Activated CD8-positive, alpha-beta memory T cell treated with anti-CD3 and anti-CD28 coated beads, Interleukin-2, amount 50 U/mL, for 4 hours (primary cell): Measurements from ENCODE around the gene RRP9.

Experiments used
- DNase-seq: peaks from one replicate; pipeline ENCODE4 v3.0.0-alpha.2; 2020

The RRP9 gene

DNA sequence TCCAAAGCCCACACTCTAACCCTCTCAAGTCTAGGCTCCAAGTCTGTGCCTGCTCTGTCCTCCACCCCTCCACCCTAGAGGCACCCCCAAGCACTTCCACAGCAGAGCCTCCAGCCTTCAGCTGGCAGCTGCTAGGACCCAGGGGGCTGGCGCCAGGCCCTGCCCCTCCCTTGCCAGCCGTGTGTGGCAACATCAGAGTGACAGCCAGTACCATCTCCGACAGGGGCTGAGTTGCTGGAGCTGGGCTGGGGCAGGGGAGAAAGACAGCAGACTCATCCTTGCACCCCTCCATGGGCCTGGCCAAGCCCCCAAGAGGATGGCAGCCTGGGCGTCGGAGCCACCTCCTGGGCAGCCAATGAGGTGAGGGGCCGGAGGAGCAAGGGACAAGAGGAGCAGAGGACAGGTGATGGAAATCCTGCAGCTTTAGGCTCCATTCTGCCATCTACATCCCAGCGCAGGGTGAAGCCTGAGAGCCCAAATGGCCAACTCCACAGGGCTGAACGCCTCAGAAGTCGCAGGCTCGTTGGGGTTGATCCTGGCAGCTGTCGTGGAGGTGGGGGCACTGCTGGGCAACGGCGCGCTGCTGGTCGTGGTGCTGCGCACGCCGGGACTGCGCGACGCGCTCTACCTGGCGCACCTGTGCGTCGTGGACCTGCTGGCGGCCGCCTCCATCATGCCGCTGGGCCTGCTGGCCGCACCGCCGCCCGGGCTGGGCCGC, 13.6 kb upstream of the RRP9 start, which contains the start of gene GPR62:
Gene GPR62 (plus strand): TSS at position 207 of the 718 bp plus-strand sequence. CDS start 272 bp downstream, at position 479.
- no peak for DNase-seq

DNA sequence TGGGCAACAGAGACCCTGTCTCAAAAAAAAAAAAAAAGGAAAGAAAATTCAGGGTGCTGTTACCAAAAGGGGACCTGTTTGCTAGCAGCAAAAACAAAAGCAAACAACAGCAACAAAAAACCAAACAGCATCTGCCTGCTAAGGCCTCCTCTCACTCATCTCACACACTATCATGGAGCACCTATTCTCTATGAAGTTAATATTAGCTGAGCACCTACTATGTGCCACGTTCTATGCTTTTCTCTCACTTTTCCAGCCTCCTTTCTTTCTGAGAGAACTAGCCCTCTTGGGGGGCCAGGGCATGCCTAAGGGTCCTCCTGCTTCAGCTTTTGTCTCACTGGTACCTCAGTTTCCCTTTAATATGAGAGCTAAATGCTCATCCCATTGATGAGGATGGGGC, 13.0 kb upstream of the RRP9 start:
- no peak for DNase-seq

DNA sequence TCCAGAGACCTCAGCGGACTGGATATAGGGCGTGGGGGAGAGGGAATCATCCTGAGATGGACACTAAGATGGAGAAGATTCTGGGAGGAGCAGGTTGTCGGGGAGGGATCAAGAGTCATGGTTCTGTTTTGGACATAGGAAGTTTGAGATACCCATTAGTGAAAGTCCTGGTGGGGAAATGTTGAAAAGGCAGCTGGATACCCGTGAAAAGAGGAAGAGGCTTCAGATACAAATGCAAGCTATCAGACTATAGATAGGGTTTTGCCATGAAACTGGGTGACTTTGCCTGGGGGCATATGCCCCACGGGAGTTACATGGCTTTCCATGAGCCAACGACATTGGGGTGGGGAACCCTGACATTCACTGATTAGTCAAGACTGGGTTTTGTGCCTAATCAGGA, 12.4 kb upstream of the RRP9 start:
- DNase-seq = no peak

DNA sequence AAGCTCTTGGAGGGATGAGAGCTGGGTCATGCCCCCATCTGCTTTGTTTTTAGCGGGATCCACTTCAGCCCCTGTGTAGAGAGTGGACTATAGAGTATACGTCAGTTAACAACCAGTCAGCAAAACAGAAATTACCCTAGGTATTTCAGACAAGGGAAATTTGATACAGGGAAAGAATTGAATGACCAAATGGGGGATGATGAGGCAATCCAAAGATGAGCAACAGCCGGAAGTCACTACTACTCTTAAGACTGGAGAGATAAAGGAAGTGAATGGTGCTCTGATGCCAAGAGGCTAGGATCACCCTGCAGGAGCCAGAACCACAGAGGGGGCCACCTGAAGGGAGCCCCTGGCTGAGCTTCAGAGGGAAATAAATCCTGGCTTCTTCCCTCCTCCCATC, 11.7 kb upstream of the RRP9 start:
- DNase-seq = no peak

DNA sequence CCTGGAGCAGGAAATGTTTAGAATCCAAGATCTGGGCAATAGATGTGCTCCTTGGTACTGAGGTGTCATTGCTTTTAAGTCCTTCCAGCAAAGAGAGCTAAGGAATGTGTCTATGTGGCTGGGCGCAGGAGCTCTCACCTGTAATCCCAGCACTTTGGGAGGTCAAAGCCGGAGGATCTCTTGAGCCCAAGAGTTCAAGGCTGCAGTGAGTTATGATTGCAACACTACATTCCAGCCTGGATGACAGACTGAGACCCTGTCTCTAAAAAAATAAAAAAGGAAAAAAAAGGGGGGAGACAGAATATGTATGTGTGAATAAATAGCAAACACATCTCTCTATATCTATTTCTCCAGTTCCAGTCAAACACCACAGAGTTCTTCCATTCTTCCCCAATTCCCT, 9.2 kb upstream of the RRP9 start:
- DNase-seq = no peak

DNA sequence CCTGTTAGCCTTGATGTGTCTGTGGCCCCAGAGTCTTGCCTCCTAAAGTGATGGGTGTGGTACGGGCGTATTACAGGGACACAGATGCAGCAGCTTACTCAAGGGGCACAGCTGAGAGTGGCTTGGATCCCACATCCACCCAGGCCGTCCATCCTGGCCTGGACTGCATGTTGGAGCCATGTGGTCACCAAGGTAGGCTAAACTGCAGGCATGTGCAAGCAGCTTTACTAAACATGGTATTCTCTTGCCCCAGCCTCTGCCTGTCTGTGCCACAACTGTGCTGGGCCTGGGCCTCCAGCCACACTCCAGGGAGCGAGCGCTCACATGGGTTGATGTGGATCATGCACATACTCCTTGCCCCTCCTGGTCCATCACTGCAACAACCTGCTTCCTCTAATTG, 7.4 kb upstream of the RRP9 start:
- DNase-seq = peak; percentile 9

DNA sequence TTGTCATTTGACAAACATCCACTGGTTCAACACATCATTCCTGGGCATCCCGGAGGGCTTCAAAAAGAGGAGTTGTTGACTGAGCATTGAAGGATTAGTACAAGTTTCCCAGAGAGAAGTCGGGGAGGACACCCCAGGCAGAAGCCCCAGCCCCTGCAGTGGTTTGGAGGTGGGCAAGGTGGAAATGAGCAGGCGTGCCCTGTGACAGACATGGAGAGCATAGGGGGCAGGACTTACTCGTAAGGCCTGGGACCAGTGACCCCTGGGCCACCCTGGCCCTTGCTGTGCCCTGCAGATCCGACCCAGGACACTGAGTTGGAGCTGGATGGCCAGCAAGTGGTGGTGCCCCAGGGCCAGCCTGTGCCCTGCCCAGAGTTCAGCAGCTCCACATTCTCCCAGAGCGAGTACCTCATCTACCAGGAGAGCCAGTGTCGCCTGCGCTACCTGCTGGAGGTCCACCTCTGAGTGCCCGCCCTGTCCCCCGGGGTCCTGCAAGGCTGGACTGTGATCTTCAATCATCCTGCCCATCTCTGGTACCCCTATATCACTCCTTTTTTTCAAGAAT, 6.4 kb upstream of the RRP9 start:
- DNase-seq = peak; percentile 7

DNA sequence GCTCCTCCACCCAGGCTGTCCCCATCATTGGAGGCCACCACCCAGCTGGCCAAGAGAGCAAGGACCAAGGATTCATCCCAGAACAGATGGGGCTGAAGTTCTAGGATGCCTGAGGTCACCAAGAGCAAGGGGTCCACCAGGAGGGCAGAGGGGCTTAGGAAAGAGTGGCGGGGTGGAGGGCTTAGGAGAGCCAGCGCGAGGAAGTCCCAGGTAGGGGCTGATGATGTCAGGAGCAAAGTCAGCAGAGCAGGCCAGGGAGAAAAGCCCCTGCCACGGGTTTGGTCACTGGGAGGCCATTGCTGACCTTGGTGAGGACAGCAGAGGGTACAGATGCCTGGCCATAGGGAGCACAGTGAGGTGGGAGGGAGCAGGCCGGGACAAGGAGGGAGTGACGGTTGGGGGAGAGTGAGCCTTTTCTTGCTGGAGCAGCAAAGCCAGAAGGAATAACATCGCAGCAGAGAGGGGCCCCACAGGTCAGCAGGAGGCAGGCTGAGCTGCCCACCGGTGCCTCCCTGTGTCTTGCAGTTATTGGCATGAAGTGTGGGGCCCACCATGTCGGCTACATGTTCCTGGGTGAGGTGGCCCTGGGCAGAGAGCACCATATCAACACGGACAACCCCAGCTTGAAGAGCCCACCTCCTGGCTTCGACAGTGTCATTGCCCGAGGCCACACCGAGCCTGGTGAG, 5.7 kb upstream of the RRP9 start:
- DNase-seq = peak; percentile 7

DNA sequence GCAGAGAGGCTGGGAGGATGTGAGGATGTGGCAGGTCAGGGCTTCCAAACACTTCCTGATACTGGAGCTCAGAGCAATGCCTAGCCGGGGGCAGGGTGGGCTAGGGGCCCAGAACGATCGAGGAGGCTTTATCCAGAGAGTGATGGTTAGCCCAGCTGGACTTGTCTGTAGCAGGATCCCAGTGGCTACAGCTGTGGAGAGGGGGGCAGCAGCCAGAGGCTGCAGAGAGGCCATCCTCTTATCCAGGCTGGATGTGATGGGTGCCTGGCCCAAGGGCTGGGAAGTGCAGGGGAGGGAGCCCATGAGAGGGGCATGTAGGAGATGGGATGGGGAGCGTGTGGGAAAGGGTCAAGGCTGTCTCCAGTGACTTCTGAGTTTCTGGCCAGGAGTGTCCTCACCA, 5.1 kb upstream of the RRP9 start:
- no peak for DNase-seq

DNA sequence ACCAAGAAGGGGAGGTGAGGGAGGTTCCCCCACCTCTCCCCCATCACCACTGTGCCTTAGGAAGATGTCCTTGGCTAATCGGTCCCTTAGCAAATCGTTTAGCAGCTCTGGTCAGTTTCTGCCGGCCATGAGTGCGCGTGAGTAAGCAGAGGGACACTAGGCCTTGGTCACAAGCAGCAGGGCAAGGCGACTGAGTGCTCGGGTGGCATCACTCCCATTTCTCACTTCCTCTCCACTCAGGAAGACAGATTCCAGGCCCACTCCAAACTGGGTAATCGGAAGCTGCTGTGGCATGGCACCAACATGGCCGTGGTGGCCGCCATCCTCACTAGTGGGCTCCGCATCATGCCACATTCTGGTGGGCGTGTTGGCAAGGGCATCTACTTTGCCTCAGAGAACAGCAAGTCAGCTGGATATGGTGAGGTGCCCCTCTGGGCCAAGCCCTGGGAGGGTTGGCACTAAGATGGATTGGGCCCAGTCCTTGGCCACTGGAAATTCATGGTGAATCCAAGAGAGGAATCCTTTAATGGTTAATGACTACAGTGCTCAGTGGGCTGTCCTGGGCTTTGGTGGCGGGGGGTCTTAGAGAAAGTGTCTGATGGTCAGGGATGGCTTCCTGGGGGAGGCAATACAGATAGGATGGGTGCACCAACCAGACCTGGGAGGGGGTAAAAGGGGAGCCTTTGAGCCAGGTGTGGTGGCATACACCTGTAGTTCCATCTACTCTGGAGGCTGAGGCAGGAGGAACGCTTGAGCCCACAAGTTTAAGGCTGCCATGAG, 4.4 kb upstream of the RRP9 start:
- no peak for DNase-seq

DNA sequence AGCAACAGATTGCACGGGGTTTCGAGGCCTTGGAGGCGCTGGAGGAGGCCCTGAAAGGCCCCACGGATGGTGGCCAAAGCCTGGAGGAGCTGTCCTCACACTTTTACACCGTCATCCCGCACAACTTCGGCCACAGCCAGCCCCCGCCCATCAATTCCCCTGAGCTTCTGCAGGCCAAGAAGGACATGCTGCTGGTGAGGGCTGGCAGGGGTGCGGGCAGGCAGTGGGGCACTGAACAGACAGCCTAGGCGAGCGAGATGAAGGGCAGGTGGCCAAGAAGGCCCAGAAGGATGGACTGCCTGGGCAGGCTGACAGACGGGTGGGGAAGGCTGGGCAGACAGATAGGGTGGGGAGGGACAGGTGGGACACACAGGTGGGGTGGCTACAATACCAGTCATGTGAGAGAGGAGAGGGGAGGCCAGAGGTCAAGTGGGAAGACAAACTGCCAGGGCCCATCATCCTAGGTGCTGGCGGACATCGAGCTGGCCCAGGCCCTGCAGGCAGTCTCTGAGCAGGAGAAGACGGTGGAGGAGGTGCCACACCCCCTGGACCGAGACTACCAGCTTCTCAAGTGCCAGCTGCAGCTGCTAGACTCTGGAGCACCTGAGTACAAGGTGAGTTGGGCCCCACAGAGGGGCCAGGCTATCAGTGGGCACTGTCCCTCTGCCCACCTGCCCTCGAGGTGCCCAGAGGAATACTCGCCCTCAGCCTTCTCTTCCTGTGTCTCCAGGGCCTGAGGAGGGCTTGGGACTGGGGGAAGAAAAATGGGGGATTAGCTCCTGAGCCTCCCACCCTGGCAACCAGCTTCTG, 3.5 kb upstream of the RRP9 start:
- no peak for DNase-seq

DNA sequence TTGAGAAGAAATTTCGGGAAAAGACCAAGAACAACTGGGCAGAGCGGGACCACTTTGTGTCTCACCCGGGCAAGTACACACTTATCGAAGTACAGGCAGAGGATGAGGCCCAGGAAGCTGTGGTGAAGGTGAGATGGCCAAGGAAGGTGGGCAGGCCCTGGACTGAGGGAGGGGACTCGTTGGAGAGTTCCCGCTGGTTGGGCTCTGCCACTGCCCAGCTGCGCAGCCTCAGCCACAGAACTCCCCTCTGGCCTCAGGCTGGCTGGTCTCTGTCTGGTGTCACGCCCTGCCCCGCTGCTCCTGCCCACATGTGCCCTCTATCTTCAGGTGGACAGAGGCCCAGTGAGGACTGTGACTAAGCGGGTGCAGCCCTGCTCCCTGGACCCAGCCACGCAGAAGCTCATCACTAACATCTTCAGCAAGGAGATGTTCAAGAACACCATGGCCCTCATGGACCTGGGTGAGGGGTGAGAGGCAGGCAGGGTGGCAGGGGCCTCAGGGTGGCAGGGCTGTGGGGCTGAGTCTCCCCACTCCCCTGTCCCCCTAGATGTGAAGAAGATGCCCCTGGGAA, 2.8 kb upstream of the RRP9 start:
- no peak for DNase-seq

DNA sequence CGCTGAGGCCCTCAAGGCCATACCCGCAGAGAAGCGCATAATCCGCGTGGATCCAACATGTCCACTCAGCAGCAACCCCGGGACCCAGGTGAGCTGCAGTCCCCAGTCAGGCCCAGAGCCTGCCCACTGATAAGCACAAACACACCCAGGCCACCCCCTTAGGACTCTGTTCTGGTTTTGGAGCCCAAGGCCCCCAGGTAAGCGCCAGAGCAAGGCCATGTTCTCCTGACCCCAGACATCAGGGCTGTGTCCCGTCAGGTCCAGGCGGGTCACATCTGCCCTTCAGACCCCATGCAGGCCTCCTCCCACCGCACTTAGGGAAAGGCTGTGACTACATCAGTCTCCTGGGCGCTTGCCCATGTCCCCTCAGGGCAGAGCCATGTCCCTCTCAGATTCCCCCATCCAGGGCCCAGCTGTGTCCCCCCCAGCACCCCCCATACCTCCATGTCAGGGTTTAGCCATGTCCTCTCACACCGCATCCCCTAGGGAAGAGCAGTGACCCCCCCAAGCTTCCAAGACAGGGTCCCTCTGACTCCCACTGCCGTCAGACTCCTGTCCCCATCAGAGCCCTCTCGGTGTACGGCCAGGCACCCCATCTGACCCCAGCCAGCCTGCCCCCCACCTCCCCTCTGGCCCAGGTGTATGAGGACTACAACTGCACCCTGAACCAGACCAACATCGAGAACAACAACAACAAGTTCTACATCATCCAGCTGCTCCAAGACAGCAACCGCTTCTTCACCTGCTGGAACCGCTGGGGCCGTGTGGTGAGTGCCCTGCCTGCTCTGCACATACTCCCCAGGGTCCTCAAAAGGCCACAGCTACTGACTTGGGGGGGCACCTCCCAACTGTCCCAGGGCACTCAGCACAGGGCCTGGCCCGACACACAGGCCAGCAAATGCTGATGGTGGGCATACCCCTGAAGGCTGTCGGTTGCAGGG, 2.0 kb upstream of the RRP9 start:
- DNase-seq = no peak

DNA sequence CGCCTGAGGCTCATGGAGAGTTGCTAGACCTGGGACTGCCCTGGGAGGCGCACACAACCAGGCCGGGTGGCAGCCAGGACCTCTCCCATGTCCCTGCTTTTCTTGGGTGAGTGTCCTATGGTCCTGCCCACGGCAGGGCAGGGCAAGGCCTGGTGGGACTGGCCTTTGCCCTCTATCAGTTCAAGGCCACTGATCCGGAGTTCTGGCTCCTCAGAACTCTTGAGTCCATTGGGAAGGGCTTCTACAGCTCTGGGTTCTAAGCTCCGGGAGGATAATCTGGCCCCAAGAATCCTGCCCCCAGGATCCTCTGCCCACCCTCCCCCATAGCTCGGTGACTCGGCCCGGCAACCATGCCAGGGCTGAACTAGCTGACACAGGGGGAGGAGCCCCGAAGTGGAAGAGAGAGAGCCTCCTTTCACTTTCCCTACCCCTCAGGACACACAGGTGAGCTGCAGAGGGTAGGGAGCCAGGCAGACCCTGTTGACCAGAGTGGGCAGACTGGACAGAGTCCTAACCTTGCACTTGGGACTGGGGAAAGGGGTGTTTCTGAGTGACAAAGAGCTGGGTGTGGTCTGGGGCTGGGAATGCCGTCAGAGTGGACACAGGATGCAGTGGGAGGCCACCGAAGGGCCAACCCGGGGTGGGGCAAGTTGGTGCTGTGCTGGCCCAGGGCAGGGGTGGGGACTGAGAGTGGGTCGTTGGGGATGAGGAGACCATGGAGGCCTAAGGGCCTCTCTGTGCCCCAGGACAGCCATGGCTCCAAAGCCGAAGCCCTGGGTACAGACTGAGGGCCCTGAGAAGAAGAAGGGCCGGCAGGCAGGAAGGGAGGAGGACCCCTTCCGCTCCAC, 1.1 kb upstream of the RRP9 start:
- DNase-seq = peak; percentile 61

DNA sequence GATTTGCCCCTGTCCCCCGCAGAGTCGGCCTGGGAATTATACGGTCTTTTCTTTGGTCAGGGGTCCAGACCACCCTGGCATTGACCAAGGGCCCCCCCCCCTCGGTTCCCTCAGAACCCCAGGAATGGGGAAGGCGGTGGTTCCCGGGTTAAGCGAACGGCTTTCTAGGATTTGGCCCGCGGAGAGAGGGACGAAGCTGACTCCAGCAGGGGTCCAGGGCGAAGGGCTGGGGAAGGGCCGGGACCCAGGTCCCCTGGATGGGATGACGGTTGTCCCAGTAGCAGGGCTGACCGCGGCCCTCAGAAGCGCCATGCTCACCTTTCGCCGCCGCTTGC, 274 bp downstream of the RRP9 start:
- DNase-seq = no peak

DNA sequence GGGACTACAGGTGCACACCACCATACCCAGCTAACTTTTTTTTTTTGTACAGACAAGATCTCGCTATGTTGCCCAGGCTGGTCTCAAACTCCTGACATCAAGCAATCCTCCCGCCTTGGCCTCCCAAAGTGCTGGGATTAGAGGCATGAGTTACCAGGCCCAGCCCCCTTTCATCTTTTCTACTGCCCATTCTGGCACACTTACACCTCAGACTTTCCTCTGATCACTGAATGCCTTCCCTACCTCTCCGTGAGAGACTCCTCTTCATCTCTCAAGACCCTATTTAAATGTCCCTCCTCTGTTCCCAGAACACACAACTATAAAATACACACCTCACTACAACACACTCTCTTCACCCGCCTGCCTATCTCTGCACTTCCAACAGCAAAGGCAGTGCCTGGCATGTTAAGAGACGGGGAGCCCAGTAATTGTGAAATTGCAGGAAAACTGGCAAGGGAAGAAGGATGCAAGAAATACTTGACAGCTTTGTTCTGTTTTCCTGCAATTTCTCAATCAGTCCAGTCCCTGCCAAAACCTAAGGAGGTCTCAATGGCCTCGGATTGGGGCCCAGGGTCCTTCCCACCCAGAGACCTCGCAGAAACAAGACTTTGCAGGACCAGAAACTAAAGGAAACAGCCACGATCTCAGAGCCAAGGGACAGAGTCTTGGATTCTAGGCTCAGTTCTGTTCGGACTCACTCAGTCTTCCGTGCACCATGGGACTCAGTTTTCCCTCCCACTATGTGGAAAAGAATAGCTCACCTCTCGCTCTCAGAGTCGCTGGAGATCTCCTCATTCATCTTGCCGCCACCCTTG, 849 bp downstream of the RRP9 start:
- no peak for DNase-seq

DNA sequence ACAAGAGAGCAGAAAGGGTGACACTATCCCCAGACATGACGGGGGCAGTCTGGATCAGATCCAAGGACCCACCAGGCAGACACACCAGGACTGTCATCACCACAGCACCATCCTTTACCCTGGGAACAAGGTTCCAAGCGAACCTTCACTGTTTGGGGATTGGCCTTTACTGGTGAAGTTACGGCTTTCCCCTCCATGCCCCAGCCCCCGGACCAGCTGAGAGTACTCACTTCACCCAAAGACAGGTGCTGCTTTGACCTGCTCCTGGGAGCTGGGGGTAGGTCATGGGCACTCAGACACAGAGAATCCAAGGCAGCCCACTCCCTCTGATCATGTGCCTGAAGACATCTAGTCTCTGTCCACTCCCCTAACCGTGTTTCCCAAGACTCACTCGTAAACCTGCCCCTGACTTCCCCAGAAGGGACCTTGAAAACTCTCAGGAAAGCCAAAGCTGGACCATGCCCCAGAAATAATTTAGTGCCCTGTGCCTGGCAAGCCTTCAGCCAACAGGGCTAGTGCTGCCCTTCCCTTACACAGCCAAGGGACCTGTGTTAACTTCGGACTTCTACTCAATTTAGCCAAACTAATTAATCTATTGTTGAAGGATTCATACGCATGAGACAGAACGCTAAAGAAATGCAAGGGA, 2.8 kb downstream of the RRP9 start:
- DNase-seq = no peak

DNA sequence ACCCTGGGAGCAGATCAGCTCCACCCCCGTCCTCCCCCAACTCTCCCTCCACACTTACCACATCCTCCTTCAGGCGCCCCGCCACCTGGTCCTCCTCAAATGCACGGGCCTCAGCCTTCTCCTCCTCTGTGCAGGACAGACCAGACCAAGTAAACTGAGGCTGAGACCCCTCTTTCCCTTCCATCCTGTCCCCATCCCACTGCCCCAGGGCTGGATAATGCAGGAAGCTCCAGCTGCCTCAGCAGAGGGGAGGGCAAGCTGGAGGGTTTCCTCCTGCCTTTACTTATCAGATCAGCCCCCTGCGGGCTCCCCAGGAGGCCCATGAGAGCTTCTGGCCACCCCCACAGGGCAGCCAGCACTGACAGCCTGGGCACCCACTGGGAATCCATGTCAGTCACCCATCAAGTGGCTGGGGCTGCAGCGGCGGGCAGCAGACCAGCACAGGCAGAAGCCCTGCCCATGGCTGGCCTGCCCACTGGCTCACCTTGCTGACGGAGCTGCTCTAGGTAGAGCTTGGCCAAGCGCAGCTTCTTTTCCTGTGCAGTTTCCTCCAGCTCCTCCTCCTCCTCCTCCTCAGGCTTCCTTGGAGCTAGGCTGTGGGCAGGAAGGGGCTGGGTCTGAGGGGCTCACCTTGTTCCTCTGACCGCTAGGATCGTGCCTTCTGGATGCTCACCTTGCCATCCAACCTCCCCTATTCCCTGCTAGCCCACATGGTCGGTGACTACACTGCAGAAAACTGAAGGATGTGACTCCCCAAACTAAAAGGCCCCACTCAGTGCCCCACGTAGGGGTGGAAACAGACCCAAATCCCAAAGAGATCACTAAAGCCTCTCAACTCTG, 3.9 kb downstream of the RRP9 start:
- no peak for DNase-seq
